HG03457 (cell line): ENCODE results near the gene HES4.
"Not testable (repeated sequence)": the region's sequence is repeated elsewhere in the genome, so short reads cannot be mapped to it uniquely, and the experiment has no call there.

Experiments
- ATAC-seq: cut with Tn5 transposase; IDR thresholded peaks from one replicate; pipeline ENCODE4 v1.9.1; 2021; ENCODE audit warnings: moderate number of reproducible peaks; ENCODE audit not compliant: unreplicated experiment

The HES4 gene

GRCh38 chr1:1019122-1019999 lies 19.5 kb upstream of the HES4 start:
- ATAC-seq = peak; percentile 43

GRCh38 chr1:1018321-1018685 lies 18.4 kb upstream of the HES4 start:
- not testable (repeated sequence) for ATAC-seq

- ATAC-seq = not testable (repeated sequence)
Measured at GRCh38 chr1:1017397-1018320, 17.8 kb upstream of the HES4 start.

GRCh38 chr1:1014799-1015681 lies 15.1 kb upstream of the HES4 start:
- ATAC-seq = no peak

GRCh38 chr1:1013922-1014648 lies 14.2 kb upstream of the HES4 start:
- ATAC-seq = no peak

- ATAC-seq = peak; percentile 57
Measured at GRCh38 chr1:1013105-1013921, 13.4 kb upstream of the HES4 start, which contains the start of gene ISG15. Gene ISG15, plus strand, starts transcription at chr1:1013497. Its CDS starts 77 bp downstream, at chr1:1013574.

- not testable (repeated sequence) for ATAC-seq
Measured at GRCh38 chr1:1012736-1013104, 12.8 kb upstream of the HES4 start.

- ATAC-seq = no peak
Measured at GRCh38 chr1:1011396-1011949, 11.6 kb upstream of the HES4 start.

- ATAC-seq = not testable (repeated sequence)
Measured at GRCh38 chr1:1010131-1010530, 10.2 kb upstream of the HES4 start.

- no peak for ATAC-seq
Measured at GRCh38 chr1:1006305-1007159, 6.6 kb upstream of the HES4 start.

- ATAC-seq = no peak
Measured at GRCh38 chr1:1005774-1006304, 5.9 kb upstream of the HES4 start.

- no peak for ATAC-seq
Measured at GRCh38 chr1:1004780-1005697, 5.1 kb upstream of the HES4 start.

GRCh38 chr1:1004420-1004779 lies 4.5 kb upstream of the HES4 start:
- no peak for ATAC-seq

- ATAC-seq = no peak
Measured at GRCh38 chr1:1003618-1004419, 3.9 kb upstream of the HES4 start.

- no peak for ATAC-seq
Measured at GRCh38 chr1:1001057-1001783, 1.3 kb upstream of the HES4 start.
